Astrocyte (in vitro differentiated cells and primary cell): ENCODE data around the gene LNPK. TPM values are rescaled to one million over a fixed set of nuclear protein-coding genes. Genes with fewer than 3 reads are reported as not detected.

ENCODE experiments used
- total RNA-seq: library from RNA; stranded (reverse); gene quantifications from 2 replicates; pipeline ENCODE4 v1.2.1, GENCODE V29; 2021

The LNPK gene
- total RNA-seq, 1 donor from 2014 or later = 34.8 TPM

Other genes starting within 250 kb of the LNPK start
- not detected in 2 replicates for gene EVX2, start 81.7 kb upstream of the LNPK start, total RNA-seq
- gene HOXD13, start 90.5 kb upstream of the LNPK start, total RNA-seq = not detected in 2 replicates
- not detected in 2 replicates for gene HOXD12, start 97.5 kb upstream of the LNPK start, total RNA-seq
- not detected in 2 replicates for gene HOXD11, start 105.0 kb upstream of the LNPK start, total RNA-seq
- gene HOXD10, start 114.5 kb upstream of the LNPK start, total RNA-seq = not detected in 2 replicates
- not detected in 2 replicates for gene HOXD9, start 120.5 kb upstream of the LNPK start, total RNA-seq
- gene HOXD8, start 127.4 kb upstream of the LNPK start, total RNA-seq = not detected in 2 replicates
- not detected in 2 replicates for gene HOXD4, start 149.3 kb upstream of the LNPK start, total RNA-seq
- not detected in 2 replicates for gene HOXD3, start 155.0 kb upstream of the LNPK start, total RNA-seq
- not detected in 2 replicates for gene HOXD1, start 186.4 kb upstream of the LNPK start, total RNA-seq